ENCODE results near the gene TRAPPC4.
"Not testable (repeated sequence)": the region's sequence is repeated elsewhere in the genome, so short reads cannot be mapped to it uniquely, and the experiment has no call there.

Gene TRAPPC4

DNA sequence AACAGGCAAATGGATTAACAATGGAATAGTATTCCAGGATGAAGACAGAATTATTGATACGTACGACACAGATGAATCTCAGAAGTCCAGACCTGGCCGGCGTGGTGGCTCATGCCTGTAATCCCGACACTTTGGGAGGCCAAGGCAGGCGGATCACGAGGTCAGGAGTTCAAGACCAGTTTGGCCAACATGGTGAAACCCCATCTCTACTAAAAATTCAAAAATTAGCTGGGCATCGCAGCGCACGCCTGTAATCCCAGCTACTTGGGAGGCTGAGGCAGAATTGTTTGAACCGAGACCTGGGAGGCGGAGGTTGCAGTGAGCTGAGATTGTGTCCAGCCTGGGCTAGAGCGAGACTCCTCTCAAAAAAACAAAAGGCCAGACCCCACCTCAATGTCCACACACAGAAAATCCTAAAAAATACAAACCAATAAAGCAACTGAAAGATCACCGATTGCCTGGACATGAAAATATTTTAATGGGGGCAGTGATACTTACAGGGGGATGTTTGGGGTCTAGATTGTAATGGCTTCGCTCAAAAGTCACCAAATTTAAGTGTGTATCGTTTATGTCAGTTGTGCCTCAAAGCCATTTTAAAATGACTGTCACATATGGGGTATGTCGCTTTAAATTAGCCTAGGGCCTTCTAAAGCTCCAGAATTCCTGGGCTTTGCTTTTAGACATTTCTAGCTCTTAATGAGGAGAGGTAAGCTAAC is 4.2 kb upstream of the TRAPPC4 start:
- no peak for DNase-seq

DNA sequence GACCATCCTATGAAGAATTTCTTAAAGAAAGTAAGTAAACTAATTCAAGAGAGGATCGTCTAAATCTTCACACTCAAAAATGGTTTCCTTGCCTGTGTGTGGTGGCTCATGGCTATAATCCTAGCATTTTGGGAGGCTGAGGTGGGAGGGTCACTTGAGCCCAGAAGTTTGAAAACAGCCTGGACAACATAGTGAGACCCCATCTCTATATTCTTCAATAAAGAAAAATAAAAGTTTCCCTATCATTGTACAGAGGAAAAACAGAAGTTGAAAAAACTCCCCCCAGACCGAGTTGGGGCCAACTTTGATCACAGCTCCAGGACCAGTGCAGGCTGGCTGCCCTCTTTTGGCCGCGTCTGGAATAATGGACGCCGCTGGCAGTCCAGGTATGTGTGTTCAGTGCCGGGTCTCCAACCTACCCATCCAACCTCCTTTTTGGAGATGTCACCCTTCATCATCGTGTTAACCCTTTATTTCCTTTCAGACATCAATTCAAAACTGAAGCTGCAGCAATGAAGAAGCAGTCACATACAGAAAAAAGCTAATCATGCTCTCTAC is 3.4 kb upstream of the TRAPPC4 start:
- no peak for DNase-seq

DNA sequence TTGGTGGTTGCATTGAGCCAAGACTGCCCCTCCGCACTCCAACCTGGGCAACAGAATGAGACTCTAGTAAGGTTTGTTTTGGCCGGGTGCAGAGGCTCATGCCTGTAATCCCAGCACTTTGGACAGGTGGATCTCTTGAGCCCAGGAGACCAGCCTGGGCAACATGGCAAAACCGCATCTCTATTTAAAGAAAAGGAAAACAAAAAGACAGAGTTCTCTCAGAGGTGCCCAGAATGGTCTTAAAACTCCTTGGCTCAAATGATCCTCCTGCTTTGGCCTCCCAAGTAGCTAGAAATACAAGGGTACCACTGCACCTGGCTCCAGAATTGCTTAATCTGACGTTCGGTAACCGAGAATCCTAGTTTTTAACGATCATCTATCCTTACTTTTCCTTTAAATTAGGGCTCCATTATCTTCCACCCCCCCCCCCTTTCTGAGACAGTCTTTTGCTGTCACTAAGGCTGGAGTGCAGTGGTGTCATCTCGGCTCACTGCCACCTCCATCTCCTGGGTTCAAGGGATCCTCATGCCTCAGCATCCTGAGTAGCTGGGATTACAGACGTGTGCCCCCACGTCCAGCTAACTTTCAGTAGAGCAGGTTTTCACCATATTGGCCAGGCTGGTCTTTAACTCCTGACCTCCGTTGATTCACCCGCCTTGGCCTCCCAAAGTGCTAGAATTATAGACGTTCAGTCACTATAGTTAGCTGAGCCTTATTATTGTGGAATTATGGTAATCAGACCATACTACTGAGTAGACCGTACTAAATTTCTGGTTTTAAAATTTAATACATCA is 2.2 kb upstream of the TRAPPC4 start:
- DNase-seq: no peak

DNA sequence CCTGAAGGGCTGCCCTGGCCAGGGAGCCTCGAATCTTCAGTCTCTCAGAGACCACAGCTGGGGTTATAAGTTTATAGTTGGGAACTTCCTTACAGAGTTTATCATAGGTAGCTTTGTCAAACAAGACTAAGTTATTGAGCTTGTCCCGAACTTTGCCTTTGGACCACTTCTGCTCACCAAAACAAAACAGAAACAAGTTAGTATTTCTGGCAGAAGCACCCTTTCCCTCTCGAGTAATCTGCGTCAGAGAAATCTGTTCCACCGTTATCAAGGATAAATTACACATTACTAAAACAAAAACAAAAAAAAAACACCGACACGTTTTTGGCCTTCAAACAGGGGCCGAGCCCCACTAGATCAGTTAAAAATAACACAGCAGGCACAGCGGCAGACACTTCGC is 1.2 kb upstream of the TRAPPC4 start:
- DNase-seq: not testable (repeated sequence)

DNA sequence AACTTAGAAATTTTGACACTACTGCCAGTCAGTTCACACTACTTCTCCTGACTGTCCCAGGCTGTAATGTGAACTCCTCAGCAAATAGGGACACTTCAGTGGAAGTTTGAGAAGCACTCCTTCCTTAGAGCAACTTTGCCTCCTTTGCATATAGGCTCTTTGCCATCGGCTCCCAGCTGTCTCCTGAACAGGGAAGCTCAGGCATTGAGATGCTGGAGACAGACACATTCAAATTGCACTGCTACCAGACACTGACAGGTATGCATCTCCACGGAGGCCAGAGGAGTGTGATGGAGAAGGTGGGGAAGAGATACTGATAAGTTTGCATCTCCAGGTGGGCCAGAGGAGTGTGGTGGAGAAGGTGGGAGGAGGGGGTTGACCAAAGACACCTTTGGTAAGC is 1.4 kb downstream of the TRAPPC4 start:
- no peak for DNase-seq

DNA sequence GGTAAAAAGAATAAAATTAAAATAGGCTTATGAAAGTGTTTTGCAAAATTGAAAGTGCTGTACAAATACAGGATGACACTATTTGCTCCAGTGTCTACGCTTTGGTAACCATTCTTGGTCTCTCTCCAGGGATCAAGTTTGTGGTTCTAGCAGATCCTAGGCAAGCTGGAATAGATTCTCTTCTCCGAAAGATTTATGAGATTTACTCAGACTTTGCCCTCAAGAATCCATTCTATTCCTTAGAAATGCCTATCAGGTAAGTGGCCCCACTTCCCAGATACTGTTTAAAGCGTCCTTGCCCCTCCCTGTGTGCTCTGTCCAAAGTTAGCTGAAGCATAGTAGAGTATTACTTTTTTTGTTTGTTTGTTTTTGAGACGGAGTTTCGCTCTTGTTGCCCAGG is 3.1 kb downstream of the TRAPPC4 start:
- DNase-seq: no peak

DNA sequence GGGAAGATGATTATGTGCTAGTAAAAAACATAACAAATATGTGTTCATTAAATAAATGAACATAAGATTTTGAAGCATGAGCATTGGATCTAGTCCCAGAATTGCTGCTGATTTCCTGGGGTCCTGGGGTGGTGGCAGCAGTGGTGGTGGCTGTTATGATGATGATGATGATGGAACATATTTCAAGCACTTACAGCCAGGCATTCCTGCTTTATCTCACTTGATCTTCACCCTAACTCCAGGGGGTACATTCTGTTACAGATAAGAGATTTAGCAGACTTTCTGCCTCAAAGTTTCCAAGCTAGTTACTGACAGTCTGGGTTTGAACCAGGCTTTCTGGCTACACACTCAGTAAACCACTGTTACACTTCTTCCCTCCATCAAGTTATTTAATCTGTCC is 5.2 kb downstream of the TRAPPC4 start:
- DNase-seq: no peak

DNA sequence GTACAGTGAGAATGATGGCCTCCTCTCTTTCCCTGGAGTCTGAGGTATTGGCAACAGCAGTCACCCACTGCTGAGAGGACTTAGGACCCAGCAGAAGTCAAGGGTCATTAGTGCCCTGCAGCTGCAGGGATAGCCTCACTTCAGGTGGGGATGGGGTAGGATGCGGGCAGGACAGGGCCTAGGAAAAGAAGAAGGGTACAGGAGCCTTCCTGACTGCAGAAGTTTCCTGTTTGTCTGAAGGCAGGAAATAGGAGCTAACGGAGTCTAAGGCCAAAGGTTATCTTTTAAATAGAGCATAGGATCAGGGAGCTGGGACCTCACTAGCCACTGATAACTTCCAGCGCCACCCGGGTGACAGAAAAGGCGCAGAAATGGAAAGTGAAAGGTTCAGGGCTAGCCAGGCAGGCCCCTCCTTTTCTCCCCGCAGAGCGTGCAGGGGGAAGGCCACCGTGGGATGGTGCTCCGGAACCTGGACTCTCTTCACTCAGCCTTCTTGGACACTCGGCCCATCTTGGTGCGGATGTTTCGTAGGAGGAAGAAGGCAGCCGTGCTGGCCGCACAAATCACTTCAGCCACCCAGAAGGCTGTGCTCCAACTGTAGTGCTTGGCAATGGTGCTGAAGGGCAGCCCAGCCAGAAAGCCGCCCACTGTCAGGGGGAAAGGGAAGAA is 6.0 kb downstream of the TRAPPC4 start:
- DNase-seq: no peak

DNA sequence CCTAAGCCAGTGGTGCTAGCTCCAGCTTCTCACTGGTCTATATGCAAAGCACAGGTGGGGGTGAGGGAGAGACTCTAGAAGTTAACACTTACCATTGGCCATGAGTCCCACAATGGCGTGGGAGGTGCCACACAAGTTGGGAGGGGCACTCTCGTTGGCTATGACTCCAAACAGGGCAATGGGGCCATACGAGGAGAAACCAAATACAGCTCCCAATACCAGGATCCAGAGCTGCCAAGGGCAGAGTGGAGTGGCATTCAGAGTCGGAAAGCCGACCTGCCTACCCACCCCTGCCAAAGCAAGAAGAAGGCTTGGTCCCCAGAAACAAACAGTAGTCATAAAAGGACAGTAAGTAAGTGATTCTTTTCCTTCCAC is 6.5 kb downstream of the TRAPPC4 start:
- no peak for DNase-seq

DNA sequence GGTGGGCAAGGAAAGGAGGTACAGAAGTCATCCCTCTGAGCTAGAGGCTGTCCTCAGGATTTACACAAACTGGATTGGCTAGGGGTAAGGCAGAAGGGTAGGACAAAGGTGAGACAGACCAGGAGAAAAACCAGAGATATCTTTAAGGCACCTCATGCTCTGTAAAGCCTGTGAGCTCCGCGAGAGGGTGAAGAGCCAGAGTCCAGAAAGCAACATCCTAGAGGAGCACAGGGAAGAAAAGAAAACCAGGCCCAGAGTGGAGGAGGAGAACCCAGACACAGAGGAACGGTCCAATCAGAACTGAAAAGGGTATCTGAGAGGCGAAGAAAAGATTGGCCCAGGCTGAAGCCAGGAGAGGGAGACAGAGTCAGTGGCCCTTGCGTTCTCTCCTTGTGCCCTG is 7.0 kb downstream of the TRAPPC4 start:
- DNase-seq: no peak

DNA sequence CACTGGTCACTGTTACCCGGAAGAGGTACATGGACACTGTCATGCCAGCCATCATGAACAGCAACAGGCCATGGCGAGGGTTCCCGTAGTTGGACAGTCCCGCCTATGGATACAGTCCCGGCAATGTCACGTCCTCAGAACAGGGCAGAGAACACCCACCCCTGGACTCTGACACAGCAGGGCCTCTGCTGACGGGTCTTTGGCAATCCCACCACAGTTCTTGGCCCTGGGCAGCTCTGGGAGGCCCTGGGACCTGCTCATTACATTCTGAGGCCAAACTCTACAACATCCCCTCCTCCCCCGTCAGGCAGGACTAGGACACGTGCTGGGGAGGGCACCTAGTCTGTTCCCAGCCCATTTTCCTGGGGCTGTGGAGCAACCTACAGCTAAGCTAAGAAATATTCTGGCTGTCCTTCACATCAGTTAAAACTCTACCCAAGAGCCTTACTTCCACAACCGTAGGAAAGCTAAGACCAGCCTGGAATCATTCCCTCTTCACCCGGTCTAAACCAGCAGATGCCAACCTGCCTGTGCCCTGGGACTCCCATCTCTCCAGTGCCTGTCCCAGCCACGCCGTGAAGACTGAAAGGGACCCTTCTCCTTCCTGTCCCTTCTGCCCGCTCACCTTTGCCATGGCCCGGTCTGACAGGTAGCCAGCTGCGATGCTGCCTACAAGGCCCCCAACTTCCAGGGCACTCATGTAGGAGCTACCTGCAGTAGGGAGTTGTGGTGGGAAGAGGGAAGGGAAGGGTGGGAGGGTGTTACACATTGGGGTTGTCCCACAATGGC is 7.6 kb downstream of the TRAPPC4 start:
- DNase-seq: no peak

DNA sequence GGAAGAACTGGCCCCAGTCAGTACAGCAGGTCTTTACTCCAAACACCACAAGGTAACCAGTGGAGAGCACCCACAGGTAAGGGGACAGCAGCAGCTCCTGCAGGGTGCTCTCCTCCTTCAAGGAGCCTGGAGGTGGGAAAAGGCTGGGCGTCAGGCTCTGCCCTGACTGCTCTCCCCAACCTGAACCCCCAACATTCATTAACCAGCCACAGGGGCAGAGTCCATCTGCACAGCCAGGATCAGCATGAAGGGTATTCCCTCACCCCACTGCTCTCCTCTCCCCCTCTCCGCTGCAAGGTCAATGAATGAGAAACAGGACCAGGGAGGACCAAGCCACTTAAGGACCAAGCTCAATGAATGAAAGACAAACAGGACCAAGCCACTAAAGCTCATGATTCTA is 8.4 kb downstream of the TRAPPC4 start:
- DNase-seq: no peak

DNA sequence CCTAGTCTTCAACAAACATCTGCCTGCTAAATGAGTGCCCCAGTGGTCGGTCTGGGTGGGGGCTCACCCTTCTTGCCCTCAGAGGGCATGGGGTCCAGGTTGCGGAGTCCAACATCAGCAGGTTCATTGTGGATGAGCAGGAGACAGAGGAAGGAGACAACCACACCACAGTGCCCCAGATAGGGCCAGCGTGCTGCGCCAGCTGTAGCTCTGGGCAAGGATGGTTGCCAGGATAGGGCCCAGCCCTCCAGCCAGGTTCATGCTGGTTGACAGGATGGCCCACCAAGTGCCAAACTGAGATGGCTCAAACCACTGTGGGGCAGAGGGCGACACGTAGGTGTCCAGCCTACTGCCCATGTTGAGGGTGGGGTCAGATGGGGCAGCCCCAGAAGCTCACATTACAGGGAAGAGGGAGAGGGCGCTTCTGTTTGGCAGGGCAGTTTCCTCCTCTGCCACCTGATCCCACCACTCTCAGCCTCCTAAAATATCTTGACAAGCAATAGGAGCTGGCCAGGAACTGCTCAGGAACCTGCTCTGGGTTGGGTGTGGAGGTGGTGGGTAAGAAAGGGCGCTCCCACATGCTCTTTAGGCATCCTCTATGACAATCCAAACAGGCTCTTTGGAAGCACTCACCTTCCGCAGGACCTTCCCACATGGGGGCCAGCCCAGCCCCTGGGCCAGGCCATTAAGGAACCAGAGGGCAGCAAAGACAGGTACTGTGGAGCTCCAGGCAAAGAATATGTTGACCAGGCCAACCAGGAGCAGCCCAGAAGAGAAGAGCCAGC is 9.2 kb downstream of the TRAPPC4 start:
- no peak for DNase-seq

DNA sequence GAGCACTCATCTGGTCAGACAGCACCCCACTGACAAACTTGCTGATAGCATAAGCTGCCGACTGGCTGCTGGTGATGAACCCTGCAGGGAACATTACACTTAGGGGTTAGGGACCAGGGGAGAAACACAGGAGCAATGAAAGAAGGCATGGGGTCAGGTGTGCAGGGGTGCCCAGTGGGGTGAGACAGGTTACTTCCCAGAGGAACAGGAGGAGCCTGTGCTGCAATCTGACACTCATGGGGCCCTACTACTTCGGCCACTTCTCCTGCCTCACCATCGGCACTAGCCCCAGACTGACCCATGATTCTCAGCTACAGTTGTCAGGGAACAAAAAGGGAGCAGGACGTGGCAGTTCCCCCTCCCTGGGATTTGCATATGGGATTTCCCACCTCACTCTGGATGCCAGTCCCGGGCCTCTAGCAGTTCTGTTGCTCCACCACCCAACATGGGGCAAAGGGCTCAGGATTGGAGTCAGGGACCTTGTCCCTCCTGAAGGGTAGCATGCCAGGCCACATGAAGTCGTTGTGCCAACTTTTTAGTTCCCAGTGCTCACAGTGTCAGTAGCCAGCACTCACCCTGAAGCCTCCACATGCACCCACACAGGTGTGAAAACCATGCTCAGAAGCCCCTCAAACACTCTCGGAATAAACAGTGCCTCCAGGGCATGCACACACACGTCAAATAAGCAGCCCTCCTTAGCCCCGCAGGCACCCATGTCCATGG is 9.9 kb downstream of the TRAPPC4 start:
- DNase-seq: no peak

DNA sequence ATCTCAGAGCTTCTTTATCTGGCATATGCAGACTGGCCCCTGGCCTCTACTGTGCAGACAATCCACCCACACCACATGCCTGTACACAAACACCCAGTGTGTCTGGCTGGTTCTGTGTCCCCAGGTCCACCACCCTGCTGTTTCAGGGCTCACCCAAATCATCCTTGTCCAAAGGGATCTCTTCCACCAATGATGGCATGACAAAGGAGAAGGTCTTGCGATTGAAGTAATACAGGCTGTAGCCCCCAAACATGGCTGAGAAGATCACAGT is 10.4 kb downstream of the TRAPPC4 start:
- DNase-seq: no peak

DNA sequence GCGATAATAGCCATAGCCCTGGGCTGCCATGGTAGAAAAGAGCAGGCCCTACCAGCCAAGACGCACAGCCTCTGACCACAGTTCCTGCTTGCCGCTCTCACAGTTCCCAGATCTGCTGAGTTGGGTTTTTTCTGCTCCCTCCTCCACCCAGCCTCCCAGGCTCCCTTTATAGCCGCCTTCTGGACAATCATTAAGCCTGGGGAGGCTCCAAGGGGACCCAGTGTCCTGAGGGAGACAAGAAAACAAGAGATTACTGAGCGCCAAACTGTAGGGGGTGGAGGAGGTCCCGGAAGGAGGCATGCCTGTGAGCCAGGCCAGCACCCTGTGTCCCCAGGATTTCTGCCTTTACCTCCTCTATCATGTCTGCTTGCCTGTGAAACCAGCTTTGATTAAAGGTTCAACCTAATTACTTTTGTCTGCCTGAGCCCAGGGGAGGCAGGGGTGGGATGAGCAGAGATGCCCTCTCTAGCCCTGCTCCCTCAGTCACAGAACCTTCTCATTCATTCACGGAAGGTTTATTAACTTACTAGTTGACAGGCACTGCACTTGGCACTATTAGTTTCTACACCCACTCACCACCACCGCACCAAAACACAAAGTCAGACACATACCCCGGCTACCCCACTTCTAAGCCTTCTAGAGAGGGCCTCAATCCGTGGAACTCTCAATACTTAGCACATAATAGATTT is 10.9 kb downstream of the TRAPPC4 start:
- DNase-seq: no peak

DNA sequence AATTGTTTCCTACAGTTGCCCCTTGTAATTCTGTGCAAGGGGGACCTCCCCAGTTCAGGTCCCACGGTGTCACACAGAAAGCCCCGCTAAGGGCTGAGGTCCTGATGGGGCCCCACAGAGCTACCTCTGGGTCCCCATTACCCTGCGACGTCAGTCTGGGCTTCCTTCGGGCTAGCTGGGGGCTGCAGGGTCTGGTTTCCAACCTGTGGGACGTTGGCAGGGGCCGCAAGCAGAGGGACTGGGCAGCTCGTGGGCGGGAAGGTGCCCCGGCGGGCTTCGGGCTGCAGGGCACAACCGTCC is 11.4 kb downstream of the TRAPPC4 start:
- DNase-seq: no peak

DNA sequence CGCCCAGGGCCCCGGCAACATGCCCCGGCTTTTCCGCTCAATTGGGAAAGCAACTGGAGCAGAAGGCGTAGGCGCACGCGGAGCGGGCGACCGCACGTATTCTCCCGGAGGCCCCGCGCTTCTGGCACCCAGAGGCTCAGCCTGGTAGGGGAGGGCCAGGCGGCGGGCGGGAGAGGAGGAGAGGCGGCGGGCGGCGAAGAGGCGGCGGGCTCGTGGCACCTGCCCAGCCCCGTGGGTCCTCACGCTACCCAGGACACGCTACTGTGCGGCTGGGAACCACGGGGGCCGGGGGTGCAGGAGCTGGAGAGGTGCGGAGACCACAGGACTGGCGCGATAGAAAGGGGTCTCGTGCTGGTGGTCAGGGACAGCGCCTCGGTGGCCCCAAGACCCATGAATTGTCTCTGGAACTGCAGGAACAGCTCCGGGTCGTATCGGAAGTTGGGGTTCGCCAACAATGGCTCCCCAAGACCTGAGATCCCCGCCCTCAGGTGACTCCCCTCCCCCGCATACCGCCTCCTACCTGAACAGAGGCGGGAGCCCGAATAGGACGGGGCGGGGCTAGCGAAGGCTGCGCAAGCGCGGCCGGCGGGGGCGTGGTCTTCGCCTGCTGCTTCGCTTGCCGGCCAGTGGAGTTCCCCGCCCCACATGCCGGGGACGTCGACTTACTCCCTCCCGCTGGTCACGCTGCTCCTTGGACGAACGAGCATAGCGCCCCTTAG is 11.9 kb downstream of the TRAPPC4 start, which contains the start of gene SLC37A4:
Gene SLC37A4, minus strand, starts transcription at position 549 of the 719 bp plus-strand sequence.
- peak; percentile 97 for DNase-seq

DNA sequence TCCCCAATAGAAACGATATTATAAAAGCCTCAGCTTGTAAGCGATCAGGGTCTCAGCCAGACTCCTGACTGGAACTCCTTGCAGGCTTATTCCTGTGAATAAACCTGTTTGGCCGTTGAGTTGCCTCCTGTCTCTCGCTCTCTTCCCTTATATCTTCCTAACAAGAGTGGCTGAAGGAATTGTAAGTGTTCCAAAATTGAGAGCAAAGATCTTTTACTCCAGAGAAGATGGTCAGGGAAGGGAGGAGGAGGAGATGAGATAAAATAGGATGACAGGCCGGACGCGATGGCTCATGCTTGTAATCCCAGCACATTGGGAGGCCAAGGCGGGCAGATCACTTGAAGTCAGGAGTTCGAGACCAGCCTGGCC is 13.3 kb downstream of the TRAPPC4 start:
- no peak for DNase-seq

DNA sequence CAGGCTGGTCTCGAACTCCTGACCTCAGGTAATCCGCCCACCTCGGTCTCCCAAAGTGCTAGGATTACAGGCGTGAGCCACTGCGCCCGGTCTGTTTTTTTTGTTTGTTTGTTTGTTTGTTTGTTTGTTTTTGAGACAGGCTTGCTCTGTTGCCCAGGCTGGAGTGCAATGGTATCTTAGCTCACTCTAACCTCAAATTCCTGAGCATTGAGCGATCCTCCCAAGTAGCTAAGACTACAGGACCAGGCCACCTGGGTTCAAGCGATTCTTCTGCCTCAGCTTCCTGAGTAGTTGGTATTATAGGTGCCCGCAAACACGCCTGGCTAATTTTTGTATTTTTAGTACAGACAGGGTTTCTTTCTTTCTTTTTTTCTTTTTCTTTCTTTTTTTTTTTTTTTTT is 14.9 kb downstream of the TRAPPC4 start:
- DNase-seq: not testable (repeated sequence)

DNA sequence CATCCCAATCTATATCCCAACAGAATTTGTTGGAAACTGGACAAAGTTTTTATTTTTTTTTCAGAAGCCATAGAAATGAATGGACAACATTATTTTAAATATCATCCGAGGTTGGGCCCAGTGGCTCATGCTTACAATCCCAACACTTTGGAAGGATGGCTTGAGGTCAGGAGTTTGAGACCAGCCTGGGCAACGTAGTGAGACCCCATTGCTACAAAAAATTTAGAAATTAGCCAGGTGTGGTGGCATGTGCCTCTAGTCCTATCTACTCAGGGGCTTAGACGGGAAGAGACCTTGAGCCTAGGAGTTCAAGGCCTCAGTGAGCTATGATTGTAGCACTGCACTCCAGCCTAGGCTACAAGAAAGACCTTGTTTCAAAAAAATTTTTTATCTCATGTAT is 16.2 kb downstream of the TRAPPC4 start:
- no peak for DNase-seq
